Endodermal cell (in vitro differentiated cells): ENCODE measurements around the gene RGS14. TPM values are rescaled to one million over a fixed set of nuclear protein-coding genes. Genes with fewer than 3 reads are reported as not detected.
"Not testable (repeated sequence)": the region's sequence is repeated elsewhere in the genome, so short reads cannot be mapped to it uniquely, and the experiment has no call there.

Experiments
- DNase-seq: peaks from one replicate; pipeline ENCODE4 v3.0.0-alpha.2; 2017
- H3K27ac ChIP-seq: 2 replicates; pipeline ENCODE4 v1.5.1; 2013; ENCODE audit warnings: mild to moderate bottlenecking, low read depth, low read length, moderate library complexity
- H3K27me3 ChIP-seq: 2 replicates; pipeline ENCODE4 v1.6.1; 2013; ENCODE audit warnings: mild to moderate bottlenecking, low read length, moderate library complexity; ENCODE audit not compliant: insufficient read depth, control insufficient read depth, poor library complexity, severe bottlenecking
- H3K36me3 ChIP-seq: 2 replicates; pipeline ENCODE4 v1.7.0; 2013; ENCODE audit warnings: mild to moderate bottlenecking, low read length, moderate library complexity; ENCODE audit not compliant: control insufficient read depth, insufficient read depth
- H3K4me1 ChIP-seq: one replicate; pipeline ENCODE4 v1.7.0; 2013; ENCODE audit warnings: low read length; ENCODE audit not compliant: control insufficient read depth, insufficient read depth
- H3K4me3 ChIP-seq: 2 replicates; pipeline ENCODE4 v1.5.1; 2013; ENCODE audit warnings: mild to moderate bottlenecking, low read length, moderate library complexity
- H3K9ac ChIP-seq: 2 replicates; pipeline ENCODE4 v1.6.1; 2013; ENCODE audit warnings: mild to moderate bottlenecking, low read length, moderate library complexity; ENCODE audit not compliant: poor library complexity, severe bottlenecking; ENCODE audit errors: extremely low read depth
- H3K9me3 ChIP-seq: 2 replicates; pipeline ENCODE4 v1.6.1; 2013; ENCODE audit warnings: mild to moderate bottlenecking, low read length, moderate library complexity; ENCODE audit not compliant: control insufficient read depth
- H3K27ac Mint-ChIP-seq: 2 replicates; pipeline ENCODE4 v1.8.0; 2020; ENCODE audit warnings: mixed read lengths
- H3K27me3 Mint-ChIP-seq: 2 replicates; pipeline ENCODE4 v1.8.0; 2021; ENCODE audit warnings: mild to moderate bottlenecking, mixed read lengths; ENCODE audit not compliant: insufficient read depth
- H3K36me3 Mint-ChIP-seq: 2 replicates; pipeline ENCODE4 v1.8.0; 2020; ENCODE audit warnings: low read depth, mixed read lengths
- H3K4me1 Mint-ChIP-seq: 2 replicates; pipeline ENCODE4 v1.8.0; 2020; ENCODE audit warnings: mixed read lengths
- H3K4me3 Mint-ChIP-seq: 2 replicates; pipeline ENCODE4 v1.8.0; 2020; ENCODE audit warnings: mild to moderate bottlenecking, moderate library complexity, mixed read lengths
- H3K9me3 Mint-ChIP-seq: 2 replicates; pipeline ENCODE4 v1.8.0; 2020; ENCODE audit warnings: mild to moderate bottlenecking, mixed read lengths
- CTCF ChIP-seq: fragments of 200-600 bp; sonication (generic); conservative IDR thresholded peaks from 2 replicates; pipeline ENCODE4 v1.5.0; 2021; ENCODE audit warnings: antibody characterized with exemption, mild to moderate bottlenecking
- WGBS, 2 experiments: methylation state at CpG; one replicate each; pipeline versions ENCODE4 v1.1.5 to v1.1.7; 2013; ENCODE audit warnings: missing lambda C conversion rate in 2 of 2, mixed read lengths in 1 of 2; ENCODE audit not compliant: insufficient coverage in 1 of 2, insufficient read length in 1 of 2; 5-methylcytosine and 5-hydroxymethylcytosine counted together
- total RNA-seq, 2 donors: library from RNA; stranded (reverse); fragmentation: NEBNext Ultra II Directional in 1 of 2; extraction: Animal tissue kit (Norgen Biotek cat#: 25700) in 1 of 2; gene quantifications; 2 replicates in 1 of 2; 3 replicates in 1 of 2; pipeline ENCODE4 v1.2.1, GENCODE V29; 2021

RGS14 gene
- total RNA-seq, 2 donors from 2014 or later = 14.2 to 21.9 TPM

GRCh38 chr5:177412603-177413233 is 55.0 kb downstream of the RGS14 start:
- no peak for TF ChIP-seq CTCF
- no peak for DNase-seq
- Histone ChIP-seq H3K4me1 (no peaks in the 10 kb centered on the region), H3K4me3 (no peak overlapping the region), H3K27me3 (peaks cover 39% of the 10 kb centered on the region), H3K9ac (no peak overlapping the region), H3K9me3 (no peaks in the 10 kb centered on the region), H3K27ac (no peak overlapping the region), H3K36me3 (no peaks in the 10 kb centered on the region)
- Mint-ChIP-seq H3K27ac (no peak overlapping the region), H3K4me3 (no peak overlapping the region), H3K9me3 (no peaks in the 10 kb centered on the region), H3K27me3 (peaks cover 60% of the 10 kb centered on the region), H3K36me3 (no peaks in the 10 kb centered on the region), H3K4me1 (no peaks in the 10 kb centered on the region)
- WGBS, 2 experiments = 93 to 94% methylated on average over 7 to 8 of the region's 8 CpGs

GRCh38 chr5:177414481-177414880 is 56.8 kb downstream of the RGS14 start:
- H3K9ac ChIP-seq = no peak overlapping the region
- H3K9me3 Mint-ChIP-seq = no peaks in the 10 kb centered on the region
- H3K9me3 ChIP-seq = no peaks in the 10 kb centered on the region
- peaks cover 24% of the 10 kb centered on the region for H3K27me3 ChIP-seq
- no peak for DNase-seq
- H3K4me3 ChIP-seq = no peak overlapping the region
- no peaks in the 10 kb centered on the region for H3K4me1 ChIP-seq
- H3K36me3 ChIP-seq = no peaks in the 10 kb centered on the region
- no peak overlapping the region for H3K27ac Mint-ChIP-seq
- H3K27me3 Mint-ChIP-seq = peaks cover 44% of the 10 kb centered on the region
- H3K4me3 Mint-ChIP-seq = no peak overlapping the region
- no peaks in the 10 kb centered on the region for H3K36me3 Mint-ChIP-seq
- WGBS, 2 experiments = 79 to 95% methylated on average over 2 to 3 of the region's 3 CpGs
- H3K4me1 Mint-ChIP-seq = no peaks in the 10 kb centered on the region
- no peak overlapping the region for H3K27ac ChIP-seq
- TF ChIP-seq CTCF = no peak

- H3K36me3 ChIP-seq, H3K27ac ChIP-seq, H3K9me3 Mint-ChIP-seq, H3K36me3 Mint-ChIP-seq, H3K9me3 ChIP-seq, H3K27ac Mint-ChIP-seq, H3K4me1 ChIP-seq, H3K9ac ChIP-seq, H3K4me3 ChIP-seq, DNase-seq, H3K4me3 Mint-ChIP-seq, H3K4me1 Mint-ChIP-seq: not testable (repeated sequence)
- WGBS, 2 experiments = 91 to 92% methylated on average over 5 to 6 of the region's 6 CpGs
- peaks cover 24% of the 10 kb centered on the region for H3K27me3 Mint-ChIP-seq
- H3K27me3 ChIP-seq = peaks cover 19% of the 10 kb centered on the region
Observed at GRCh38 chr5:177417081-177417480, 59.4 kb downstream of the RGS14 start.

GRCh38 chr5:177419046-177419445 is 61.3 kb downstream of the RGS14 start:
- DNase-seq = no peak
- 96 to 100% methylated on average over 3 of the region's 3 CpGs for WGBS, 2 experiments
- Histone ChIP-seq H3K27ac (no peak overlapping the region), H3K27me3 (peaks cover 2% of the 10 kb centered on the region), H3K9me3 (no peaks in the 10 kb centered on the region), H3K9ac (no peak overlapping the region), H3K4me1 (no peaks in the 10 kb centered on the region), H3K36me3 (no peaks in the 10 kb centered on the region), H3K4me3 (no peak overlapping the region)
- Mint-ChIP-seq H3K27ac (no peak overlapping the region), H3K4me3 (no peak overlapping the region), H3K36me3 (no peaks in the 10 kb centered on the region), H3K9me3 (no peaks in the 10 kb centered on the region), H3K4me1 (peaks cover 9% of the 10 kb centered on the region), H3K27me3 (peaks cover 13% of the 10 kb centered on the region)
- no peak for TF ChIP-seq CTCF

- H3K4me1 Mint-ChIP-seq = peaks cover 15% of the 10 kb centered on the region
- H3K9me3 Mint-ChIP-seq, H3K4me3 Mint-ChIP-seq, H3K4me1 ChIP-seq, H3K27ac Mint-ChIP-seq, H3K27me3 ChIP-seq, DNase-seq, H3K9me3 ChIP-seq, H3K27ac ChIP-seq, H3K4me3 ChIP-seq, H3K36me3 Mint-ChIP-seq, H3K36me3 ChIP-seq, H3K9ac ChIP-seq: not testable (repeated sequence)
- H3K27me3 Mint-ChIP-seq = peaks cover 13% of the 10 kb centered on the region
- 85 to 97% methylated on average over 5 to 7 of the region's 7 CpGs for whole genome bisulfite sequencing, 2 experiments
Observed at GRCh38 chr5:177420472-177420871, 62.7 kb downstream of the RGS14 start.
